ENCODE measurements around the gene FAT1. TPM values are rescaled to one million over a fixed set of nuclear protein-coding genes. Genes with fewer than 3 reads are reported as not detected.

The FAT1 gene
- polyA plus RNA-seq, 1 donor from 2014 or later: 19.8 TPM

DNA sequence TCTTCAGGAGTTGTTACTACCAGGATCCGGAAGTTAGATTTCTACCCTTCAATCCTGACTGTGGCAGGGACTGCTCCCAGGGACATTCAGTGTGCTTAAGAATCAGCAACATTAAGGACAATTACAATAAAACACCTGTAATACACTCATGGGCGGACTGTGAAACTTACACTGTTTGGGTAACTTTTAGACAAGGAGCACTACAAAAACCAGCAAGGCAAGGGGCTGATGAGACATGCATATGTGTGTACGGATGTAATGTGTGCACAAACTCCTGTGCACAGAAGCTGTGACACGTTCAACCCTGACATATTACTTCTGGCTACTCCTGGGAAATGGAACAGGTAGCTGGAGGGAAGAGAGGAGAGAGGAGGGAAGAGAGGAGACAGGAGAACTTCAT, 75.8 kb downstream of the FAT1 start:
- H3K27ac ChIP-seq (ENCODE audit: low read length): no peak overlapping the region
- no peaks in the 10 kb centered on the region for H3K36me3 ChIP-seq (ENCODE audit: insufficient read depth, low read length)
- H3K4me3 ChIP-seq (ENCODE audit: low read length): no peak overlapping the region
- no peaks in the 10 kb centered on the region for H3K79me2 ChIP-seq (replicated peaks; ENCODE audit: insufficient read depth, low read length)
- no peaks in the 10 kb centered on the region for H3F3A ChIP-seq (ENCODE audit: insufficient read depth, low read length, poor library complexity, severe bottlenecking)
- no peaks in the 10 kb centered on the region for H4K20me1 ChIP-seq (ENCODE audit: insufficient read depth)
- no peak overlapping the region for H2AFZ ChIP-seq (ENCODE audit: low read depth, low read length)
- H3K9ac ChIP-seq (ENCODE audit: low read length): no peak overlapping the region
- H3K4me2 ChIP-seq (ENCODE audit: low read length): no peak overlapping the region
- no peak for TF ChIP-seq RAD21 (conservative IDR thresholded peaks at IDR 0.05)
- TF ChIP-seq, protein P1, sequence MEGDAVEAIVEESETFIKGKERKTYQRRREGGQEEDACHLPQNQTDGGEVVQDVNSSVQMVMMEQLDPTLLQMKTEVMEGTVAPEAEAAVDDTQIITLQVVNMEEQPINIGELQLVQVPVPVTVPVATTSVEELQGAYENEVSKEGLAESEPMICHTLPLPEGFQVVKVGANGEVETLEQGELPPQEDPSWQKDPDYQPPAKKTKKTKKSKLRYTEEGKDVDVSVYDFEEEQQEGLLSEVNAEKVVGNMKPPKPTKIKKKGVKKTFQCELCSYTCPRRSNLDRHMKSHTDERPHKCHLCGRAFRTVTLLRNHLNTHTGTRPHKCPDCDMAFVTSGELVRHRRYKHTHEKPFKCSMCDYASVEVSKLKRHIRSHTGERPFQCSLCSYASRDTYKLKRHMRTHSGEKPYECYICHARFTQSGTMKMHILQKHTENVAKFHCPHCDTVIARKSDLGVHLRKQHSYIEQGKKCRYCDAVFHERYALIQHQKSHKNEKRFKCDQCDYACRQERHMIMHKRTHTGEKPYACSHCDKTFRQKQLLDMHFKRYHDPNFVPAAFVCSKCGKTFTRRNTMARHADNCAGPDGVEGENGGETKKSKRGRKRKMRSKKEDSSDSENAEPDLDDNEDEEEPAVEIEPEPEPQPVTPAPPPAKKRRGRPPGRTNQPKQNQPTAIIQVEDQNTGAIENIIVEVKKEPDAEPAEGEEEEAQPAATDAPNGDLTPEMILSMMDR (IDR thresholded peaks at IDR 0.05; ENCODE audit: poor library complexity, severe bottlenecking): no peak
- no peak for TF ChIP-seq POLR2AphosphoS5 (IDR thresholded peaks at IDR 0.05)
- no peak for TF ChIP-seq EP300 (conservative IDR thresholded peaks at IDR 0.05; ENCODE audit: poor library complexity, severe bottlenecking)
- no peak for TF ChIP-seq REST (IDR thresholded peaks at IDR 0.05; ENCODE audit: borderline replicate concordance)
- TF ChIP-seq TAF1 (IDR thresholded peaks at IDR 0.05; ENCODE audit: low read depth): no peak
- no peak for TF ChIP-seq MXI1 (conservative IDR thresholded peaks at IDR 0.05; ENCODE audit: poor library complexity, severe bottlenecking)
- no peak for TF ChIP-seq EZH2 (IDR thresholded peaks at IDR 0.05; ENCODE audit: borderline replicate concordance, insufficient read depth, low read length, poor library complexity, severe bottlenecking)
- no peak for TF ChIP-seq SMC3 (conservative IDR thresholded peaks at IDR 0.05; ENCODE audit: poor library complexity)
- H3K9me3 ChIP-seq (ENCODE audit: low read length): no peaks in the 10 kb centered on the region
- H3K9me2 ChIP-seq (ENCODE audit: insufficient read depth, low read length): no peaks in the 10 kb centered on the region
- H3K27me3 ChIP-seq (ENCODE audit: insufficient read depth, low read depth, low read length): no peaks in the 10 kb centered on the region

GRCh38 chr4:186644737-186645261, 78.9 kb downstream of the FAT1 start:
- H3K4me3 ChIP-seq (ENCODE audit: low read length): no peak overlapping the region
- H4K20me1 ChIP-seq (ENCODE audit: insufficient read depth): no peaks in the 10 kb centered on the region
- H3K9me2 ChIP-seq (ENCODE audit: insufficient read depth, low read length): no peaks in the 10 kb centered on the region
- TF ChIP-seq POLR2AphosphoS5 (IDR thresholded peaks at IDR 0.05) (no peak), EZH2 (IDR thresholded peaks at IDR 0.05; ENCODE audit: borderline replicate concordance, insufficient read depth, low read length, poor library complexity, severe bottlenecking) (no peak), TAF1 (IDR thresholded peaks at IDR 0.05; ENCODE audit: low read depth) (no peak), RAD21 (conservative IDR thresholded peaks at IDR 0.05) (no peak), MXI1 (conservative IDR thresholded peaks at IDR 0.05; ENCODE audit: poor library complexity, severe bottlenecking) (no peak), SMC3 (conservative IDR thresholded peaks at IDR 0.05; ENCODE audit: poor library complexity) (no peak), EP300 (conservative IDR thresholded peaks at IDR 0.05; ENCODE audit: poor library complexity, severe bottlenecking) (no peak), REST (IDR thresholded peaks at IDR 0.05; ENCODE audit: borderline replicate concordance) (no peak)
- TF ChIP-seq, protein P1 (IDR thresholded peaks at IDR 0.05; ENCODE audit: poor library complexity, severe bottlenecking): no peak
- no peak overlapping the region for H3K27ac ChIP-seq (ENCODE audit: low read length)
- H3K27me3 ChIP-seq (ENCODE audit: insufficient read depth, low read depth, low read length): no peaks in the 10 kb centered on the region
- no peak overlapping the region for H3K9ac ChIP-seq (ENCODE audit: low read length)
- H3K4me2 ChIP-seq (ENCODE audit: low read length): no peak overlapping the region
- no peaks in the 10 kb centered on the region for H3K36me3 ChIP-seq (ENCODE audit: insufficient read depth, low read length)
- no peaks in the 10 kb centered on the region for H3K79me2 ChIP-seq (replicated peaks; ENCODE audit: insufficient read depth, low read length)
- no peak overlapping the region for H2AFZ ChIP-seq (ENCODE audit: low read depth, low read length)
- H3K9me3 ChIP-seq (ENCODE audit: low read length): no peaks in the 10 kb centered on the region
- no peaks in the 10 kb centered on the region for H3F3A ChIP-seq (ENCODE audit: insufficient read depth, low read length, poor library complexity, severe bottlenecking)

All from neural cell (in vitro differentiated cells).